HG03025 (cell line): ENCODE data around the gene HSPB1.
"Not testable (repeated sequence)": the region's sequence is repeated elsewhere in the genome, so short reads cannot be mapped to it uniquely, and the experiment has no call there.

Experiments used
- ATAC-seq: cut with Tn5 transposase; IDR thresholded peaks from one replicate; pipeline ENCODE4 v1.9.1; 2021; ENCODE audit warnings: mild to moderate bottlenecking, moderate library complexity; ENCODE audit not compliant: unreplicated experiment, low FRiP score

The HSPB1 gene

GRCh38 chr7:76281006-76281705 lies 21.3 kb upstream of the HSPB1 start:
- ATAC-seq = no peak

DNA sequence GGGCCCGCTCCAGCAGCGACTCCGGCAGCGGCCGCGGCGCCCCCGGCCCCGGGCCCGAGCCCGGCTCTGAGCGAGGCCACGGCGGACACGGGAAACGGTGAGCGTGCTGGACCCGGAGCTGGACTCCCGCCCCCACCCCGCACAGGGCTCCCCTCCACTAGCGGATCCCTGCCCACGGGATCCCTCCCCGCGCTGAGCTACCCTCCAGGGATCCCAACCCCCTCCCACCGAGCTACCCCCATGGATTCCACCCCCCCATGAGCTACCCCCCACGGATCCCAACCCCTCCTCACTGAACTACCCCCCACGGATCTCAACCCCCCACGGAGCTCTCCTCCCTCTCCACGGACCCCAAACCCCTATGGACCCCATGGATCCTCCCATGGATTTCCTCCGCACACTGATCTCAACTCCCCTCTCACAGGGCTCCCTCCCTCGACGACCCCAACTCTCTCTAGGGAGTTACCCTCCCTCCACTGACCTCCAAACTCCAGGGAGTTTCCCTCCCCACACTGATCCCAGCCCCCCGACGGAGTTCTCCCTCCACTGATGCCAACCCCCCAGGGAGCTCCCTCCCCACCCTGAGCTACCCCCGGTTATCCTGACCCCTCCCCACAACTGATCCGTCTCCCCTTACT lies 20.6 kb upstream of the HSPB1 start:
- no peak for ATAC-seq

- ATAC-seq = no peak
These were observed 19.9 kb upstream of the HSPB1 start for GRCh38 chr7:76282344-76283253.

DNA sequence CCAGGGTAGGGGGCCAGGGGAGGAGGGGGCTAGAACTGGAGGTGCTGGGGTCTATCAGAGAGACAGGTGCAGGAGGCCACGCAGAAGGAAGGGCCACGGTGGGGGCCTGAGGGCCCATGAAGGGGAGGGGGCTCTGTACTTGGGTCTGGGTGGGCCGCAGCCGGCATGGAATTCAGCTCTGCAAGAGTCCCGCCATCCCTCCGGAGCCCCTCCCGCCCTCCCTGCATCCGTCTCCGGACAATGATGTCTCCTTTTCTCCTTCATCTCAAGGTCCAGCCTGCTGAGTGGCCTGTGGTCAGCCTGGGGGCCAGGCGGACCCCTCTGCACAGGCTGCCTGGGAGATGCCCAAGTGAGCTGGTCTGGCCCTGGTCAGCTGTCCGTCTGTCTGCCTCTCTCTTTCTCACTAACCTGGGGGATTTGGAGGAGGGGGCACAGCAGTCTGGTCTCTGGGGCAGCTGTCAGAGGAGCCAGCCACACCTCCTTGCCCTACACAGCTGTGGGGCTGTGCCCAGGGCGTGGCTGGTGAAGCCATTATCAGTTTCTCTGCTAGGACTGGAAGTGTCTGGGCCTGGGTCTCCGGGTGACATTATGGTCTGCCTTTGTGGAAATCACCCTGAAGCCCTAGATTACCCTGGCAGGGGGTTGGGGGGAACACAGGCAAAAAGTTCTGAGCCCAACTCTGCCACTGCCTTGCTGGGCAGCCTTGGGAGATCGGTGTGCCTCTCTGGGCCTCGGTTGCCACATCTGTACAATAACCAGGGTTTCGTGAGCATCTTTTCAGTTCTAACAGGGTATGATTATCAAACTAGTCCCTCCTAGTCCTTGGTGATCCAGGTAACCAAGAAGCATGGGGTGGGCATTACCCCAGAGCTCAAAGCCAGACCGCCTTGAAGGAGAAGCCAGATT lies 19.0 kb upstream of the HSPB1 start:
- no peak for ATAC-seq

- no peak for ATAC-seq
These were observed 16.7 kb upstream of the HSPB1 start for GRCh38 chr7:76285604-76286374.

DNA sequence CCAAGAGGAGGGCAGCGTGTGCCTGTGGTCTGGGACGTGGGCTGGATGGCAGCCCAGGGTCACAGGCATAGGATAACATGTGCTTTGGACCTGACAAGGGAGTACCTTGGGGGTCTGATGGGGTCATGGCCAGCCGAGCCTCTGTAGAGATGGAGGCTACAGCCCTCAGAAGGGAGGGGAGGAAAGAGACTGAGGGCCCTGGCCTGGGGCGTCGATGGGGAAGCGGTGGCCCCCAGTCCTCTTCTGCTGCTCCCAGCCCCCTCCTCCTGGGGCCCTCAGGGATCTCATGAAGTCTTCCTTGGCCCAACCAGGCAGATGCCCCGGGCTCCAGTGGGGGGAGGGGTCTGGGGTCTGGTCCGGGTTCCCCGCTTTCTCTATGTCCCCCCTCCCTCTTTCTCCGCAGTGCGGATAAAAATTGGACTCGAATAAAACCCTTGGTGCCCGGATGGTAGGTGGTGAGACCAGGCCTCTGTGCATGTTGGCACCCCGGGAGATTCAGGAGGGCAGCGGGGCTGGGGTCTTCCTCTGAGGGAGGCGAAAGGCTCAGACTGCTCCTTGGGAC lies 15.6 kb upstream of the HSPB1 start:
- no peak for ATAC-seq

- not testable (repeated sequence) for ATAC-seq
These were observed 11.6 kb upstream of the HSPB1 start for GRCh38 chr7:76290847-76291350.

GRCh38 chr7:76291351-76292212 lies 10.9 kb upstream of the HSPB1 start:
- ATAC-seq = no peak

- no peak for ATAC-seq
These were observed 10.3 kb upstream of the HSPB1 start for GRCh38 chr7:76292213-76292573.

- not testable (repeated sequence) for ATAC-seq
These were observed 9.6 kb upstream of the HSPB1 start for GRCh38 chr7:76292911-76293310.

- no peak for ATAC-seq
These were observed 9.0 kb upstream of the HSPB1 start for GRCh38 chr7:76293407-76293901.

- no peak for ATAC-seq
These were observed 8.0 kb upstream of the HSPB1 start for GRCh38 chr7:76294344-76295024.

DNA sequence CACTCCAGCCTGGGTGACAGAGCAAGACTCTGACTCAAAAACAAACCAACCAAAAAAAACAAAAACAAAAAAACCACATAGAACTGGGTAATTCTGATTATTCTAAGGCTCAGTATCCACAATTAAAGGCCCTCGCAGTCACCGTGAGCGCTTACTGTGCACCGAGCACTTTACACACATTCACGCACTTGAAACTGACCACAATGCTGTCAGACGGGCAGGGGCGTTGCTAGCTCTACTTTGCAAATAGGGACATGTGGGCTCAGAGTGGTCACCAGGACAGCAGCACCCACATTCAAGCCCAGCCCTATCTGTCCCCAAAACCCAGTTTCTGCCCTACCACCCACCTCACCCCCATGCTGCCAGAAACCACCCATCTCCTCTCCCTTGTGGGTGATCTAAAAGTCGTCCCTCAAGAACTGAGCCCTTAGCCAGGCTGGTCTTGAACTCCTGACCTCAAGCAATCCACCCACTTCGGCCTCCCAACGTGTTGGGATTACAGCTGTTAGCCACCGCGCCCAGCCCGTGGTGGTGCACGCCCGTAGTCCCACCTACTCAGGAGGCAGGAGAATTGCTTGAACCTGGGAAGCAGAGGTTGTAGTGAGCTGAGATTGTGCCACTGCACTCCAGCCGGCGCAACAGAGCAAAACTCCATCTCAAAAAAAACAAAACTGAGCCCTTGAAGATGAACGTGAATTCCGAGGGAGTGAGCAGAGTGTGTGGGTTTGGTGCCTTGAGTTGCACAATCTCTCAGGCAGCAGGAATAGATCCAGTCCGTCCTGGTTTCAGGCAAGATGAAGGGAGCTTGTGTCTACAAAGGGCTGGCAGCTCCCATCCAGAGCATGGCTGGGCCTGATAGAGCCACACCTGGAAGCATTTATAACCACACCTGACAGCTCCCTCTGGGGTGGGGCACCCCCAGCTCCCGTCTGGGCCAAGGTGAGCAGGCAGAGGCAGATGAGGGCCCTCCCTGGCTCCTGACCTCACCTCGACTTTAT lies 5.4 kb upstream of the HSPB1 start:
- ATAC-seq = no peak

- ATAC-seq = no peak
These were observed 2.2 kb upstream of the HSPB1 start for GRCh38 chr7:76300166-76300731.

DNA sequence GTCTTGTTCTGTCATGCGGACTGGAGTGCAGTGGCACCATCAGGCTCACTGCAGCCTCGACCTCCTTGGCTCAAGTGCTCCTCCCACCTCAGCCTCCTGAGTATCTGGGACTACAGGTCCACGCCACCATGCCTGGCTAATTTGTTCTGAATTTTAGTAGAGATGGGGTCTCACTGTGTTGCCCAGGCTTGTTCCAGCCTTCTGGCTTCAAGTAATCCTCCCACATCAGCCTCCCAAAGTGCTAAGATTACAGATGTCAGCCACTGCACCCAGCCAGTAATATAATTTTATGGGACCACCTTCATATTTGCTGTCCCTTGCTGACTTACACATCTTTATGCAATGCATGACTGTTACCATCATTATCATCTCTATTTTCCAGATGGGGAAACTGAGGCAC lies 1.5 kb upstream of the HSPB1 start:
- no peak for ATAC-seq
